GM21381 (cell line): ENCODE results near the gene TMEM40.
A peak's percentile ranks its signal among the peaks of the same experiment; 100 is the strongest.
"Not testable (repeated sequence)": the region's sequence is repeated elsewhere in the genome, so short reads cannot be mapped to it uniquely, and the experiment has no call there.

Experiments used
- ATAC-seq: cut with Tn5 transposase; IDR thresholded peaks from one replicate; pipeline ENCODE4 v1.9.1; 2021; ENCODE audit warnings: mild to moderate bottlenecking, moderate library complexity; ENCODE audit not compliant: unreplicated experiment

The TMEM40 gene

GRCh38 chr3:12722226-12722625 is 36.8 kb downstream of the TMEM40 start:
- ATAC-seq, result no peak

- peak; percentile 91 for ATAC-seq
Observed at GRCh38 chr3:12719984-12720898, 38.8 kb downstream of the TMEM40 start.

GRCh38 chr3:12719541-12719940 is 39.5 kb downstream of the TMEM40 start:
- ATAC-seq, result no peak

GRCh38 chr3:12716605-12717151 is 42.4 kb downstream of the TMEM40 start:
- no peak for ATAC-seq

- ATAC-seq, result no peak
Observed at GRCh38 chr3:12714278-12714677, 44.8 kb downstream of the TMEM40 start.

- no peak for ATAC-seq
Observed at GRCh38 chr3:12710062-12710461, 49.0 kb downstream of the TMEM40 start.

- ATAC-seq, result no peak
Observed at GRCh38 chr3:12709334-12709733, 49.7 kb downstream of the TMEM40 start.

GRCh38 chr3:12708584-12709192 is 50.4 kb downstream of the TMEM40 start:
- no peak for ATAC-seq

- no peak for ATAC-seq
Observed at GRCh38 chr3:12707449-12707848, 51.6 kb downstream of the TMEM40 start.

GRCh38 chr3:12706504-12707253 is 52.4 kb downstream of the TMEM40 start:
- peak; percentile 86 for ATAC-seq

GRCh38 chr3:12705981-12706380 is 53.1 kb downstream of the TMEM40 start:
- ATAC-seq, result no peak

GRCh38 chr3:12705374-12705926 is 53.6 kb downstream of the TMEM40 start:
- no peak for ATAC-seq

GRCh38 chr3:12702501-12702900 is 56.6 kb downstream of the TMEM40 start:
- no peak for ATAC-seq

GRCh38 chr3:12701601-12702000 is 57.5 kb downstream of the TMEM40 start:
- ATAC-seq, result not testable (repeated sequence)

GRCh38 chr3:12700800-12701199 is 58.3 kb downstream of the TMEM40 start:
- ATAC-seq, result no peak

GRCh38 chr3:12695916-12696315 is 63.1 kb downstream of the TMEM40 start:
- no peak for ATAC-seq

- no peak for ATAC-seq
Observed at GRCh38 chr3:12695112-12695511, 63.9 kb downstream of the TMEM40 start.

GRCh38 chr3:12692444-12692843 is 66.6 kb downstream of the TMEM40 start:
- no peak for ATAC-seq

GRCh38 chr3:12689997-12690711 is 68.9 kb downstream of the TMEM40 start:
- ATAC-seq, result no peak

GRCh38 chr3:12687948-12688347 is 71.1 kb downstream of the TMEM40 start:
- ATAC-seq, result no peak
